Measurements from ENCODE around the gene PHLDB2. TPM values are rescaled to one million over a fixed set of nuclear protein-coding genes. Genes with fewer than 3 reads are reported as not detected.

The PHLDB2 gene
- total RNA-seq, 1 donor from 2014 or later = 43.5 TPM

- no peak for TF ChIP-seq CTCF (conservative IDR thresholded peaks at IDR 0.05)
- H3K4me3 Mint-ChIP-seq = no peak overlapping the region
- peaks cover 30% of the 10 kb centered on the region for H3K4me1 Mint-ChIP-seq (ENCODE audit: unreplicated experiment)
- H3K27ac Mint-ChIP-seq = no peak overlapping the region
- DNase-seq (ENCODE audit: extremely low spot score, unreplicated experiment) = no peak
- peaks cover 6% of the 10 kb centered on the region for H3K36me3 Mint-ChIP-seq
- no peaks in the 10 kb centered on the region for H3K9me3 Mint-ChIP-seq
- H3K27me3 Mint-ChIP-seq = no peaks in the 10 kb centered on the region
Measured at GRCh38 chr3:111913163-111913763, 54.2 kb downstream of the PHLDB2 start.

GRCh38 chr3:111915905-111916304, 56.8 kb downstream of the PHLDB2 start:
- no peak for TF ChIP-seq CTCF (conservative IDR thresholded peaks at IDR 0.05)
- DNase-seq (ENCODE audit: extremely low spot score, unreplicated experiment) = no peak
- Mint-ChIP-seq H3K9me3 (no peaks in the 10 kb centered on the region), H3K27me3 (no peaks in the 10 kb centered on the region), H3K36me3 (peaks cover 17% of the 10 kb centered on the region), H3K4me3 (no peak overlapping the region), H3K27ac (no peak overlapping the region), H3K4me1 (ENCODE audit: unreplicated experiment) (peaks cover 22% of the 10 kb centered on the region)

DNA sequence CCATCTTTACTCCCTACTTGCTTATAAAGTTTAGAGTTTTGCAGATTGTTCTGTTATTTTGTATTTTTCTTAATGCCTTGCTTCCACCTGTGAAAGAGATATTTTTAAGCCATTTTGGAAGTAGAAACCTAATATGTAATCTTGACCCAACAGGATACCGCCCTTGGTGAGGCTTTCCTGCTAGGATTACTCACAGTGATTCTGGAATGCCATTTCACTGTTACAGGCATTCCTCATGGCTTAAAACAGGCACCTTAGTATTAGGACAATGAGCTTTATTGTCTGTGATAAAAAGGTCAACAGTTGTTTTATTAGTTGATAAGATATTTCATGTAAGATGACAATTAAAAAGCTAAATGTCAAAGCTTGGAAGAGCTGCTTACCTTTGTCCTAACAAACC, 58.2 kb downstream of the PHLDB2 start:
- Mint-ChIP-seq H3K27ac (no peak overlapping the region), H3K27me3 (no peaks in the 10 kb centered on the region)

DNA sequence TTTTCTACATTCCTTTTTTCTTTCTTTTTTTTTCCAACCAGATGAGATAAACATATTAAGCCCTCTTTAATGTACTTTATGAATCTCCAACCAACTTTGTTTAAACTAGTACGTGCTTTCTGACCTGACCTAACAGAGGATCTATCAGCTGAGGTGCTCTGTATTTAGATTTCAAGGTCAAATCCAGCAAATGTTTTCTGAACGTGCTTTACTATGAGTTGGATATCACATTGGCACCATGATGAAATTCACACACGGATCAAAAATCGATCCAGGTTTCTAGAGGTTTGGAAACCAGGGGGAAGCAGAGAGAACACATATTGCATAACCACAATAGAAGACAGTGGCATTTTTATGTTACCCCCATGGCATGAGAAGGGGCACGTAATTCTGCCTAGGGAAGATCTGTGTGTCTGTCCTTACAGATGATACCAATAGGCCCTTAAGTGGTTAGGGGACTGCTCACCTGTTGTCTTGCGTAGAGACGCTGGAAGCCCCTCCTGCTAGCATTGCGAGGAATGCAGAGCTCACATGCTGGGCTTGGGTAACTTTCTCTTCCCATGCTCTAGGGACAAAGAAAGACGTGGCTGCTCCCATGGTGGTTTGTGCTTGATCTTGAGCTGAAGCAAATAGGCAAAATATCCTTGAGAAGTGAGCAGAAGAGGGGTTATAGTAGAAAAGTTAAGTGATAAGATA, 60.5 kb downstream of the PHLDB2 start:
- peaks cover 36% of the 10 kb centered on the region for H3K36me3 Mint-ChIP-seq
- TF ChIP-seq CTCF (conservative IDR thresholded peaks at IDR 0.05) = no peak
- no peaks in the 10 kb centered on the region for H3K9me3 Mint-ChIP-seq
- H3K4me1 Mint-ChIP-seq (ENCODE audit: unreplicated experiment) = peaks cover 13% of the 10 kb centered on the region
- no peaks in the 10 kb centered on the region for H3K27me3 Mint-ChIP-seq
- H3K4me3 Mint-ChIP-seq = no peak overlapping the region
- no peak for DNase-seq (ENCODE audit: extremely low spot score, unreplicated experiment)
- H3K27ac Mint-ChIP-seq = no peak overlapping the region

More for the DNA sequence above, 58.2 kb downstream of the PHLDB2 start:
- no peak for DNase-seq (ENCODE audit: extremely low spot score, unreplicated experiment)
- TF ChIP-seq CTCF (conservative IDR thresholded peaks at IDR 0.05) = no peak
- H3K4me1 Mint-ChIP-seq (ENCODE audit: unreplicated experiment) = peaks cover 13% of the 10 kb centered on the region
- H3K9me3 Mint-ChIP-seq = no peaks in the 10 kb centered on the region
- peaks cover 21% of the 10 kb centered on the region for H3K36me3 Mint-ChIP-seq
- H3K4me3 Mint-ChIP-seq = no peak overlapping the region

- Mint-ChIP-seq H3K4me3 (no peak overlapping the region), H3K36me3 (peaks cover 35% of the 10 kb centered on the region), H3K27me3 (no peaks in the 10 kb centered on the region), H3K27ac (no peak overlapping the region), H3K9me3 (no peaks in the 10 kb centered on the region), H3K4me1 (ENCODE audit: unreplicated experiment) (peaks cover 7% of the 10 kb centered on the region)
- DNase-seq (ENCODE audit: extremely low spot score, unreplicated experiment) = no peak
- TF ChIP-seq CTCF (conservative IDR thresholded peaks at IDR 0.05) = no peak
Measured at GRCh38 chr3:111921181-111921580, 62.1 kb downstream of the PHLDB2 start.

All from type B pancreatic cell (in vitro differentiated cells).